Esophagus muscularis mucosa (tissue), 4 donors: ENCODE measurements around the gene TMEM161A.

Source experiments
- EP300 ChIP-seq: sonication (generic); formaldehyde crosslinking; IDR thresholded peaks from one replicate; pipeline ENCODE4 v1.6.1; 2017; ENCODE audit warnings: antibody characterized with exemption
- POLR2A ChIP-seq: fragments of 450-650 bp; IDR thresholded peaks from one replicate; pipeline ENCODE4 v1.6.1; 2017; ENCODE audit warnings: antibody characterized with exemption, moderate library complexity, mild to moderate bottlenecking, low read depth
- POLR2AphosphoS5 ChIP-seq, 2 donors: sonication (generic); formaldehyde crosslinking; IDR thresholded peaks; one replicate each; pipeline ENCODE4 v1.6.1; 2017; ENCODE audit warnings: antibody characterized with exemption in 2 of 2
- TF ChIP-seq, protein P1 (sequence below), 3 experiments: fragments of 200-600 bp in 2 of 3; fragments of 450-650 bp in 1 of 3; sonication (generic) in 2 of 3; IDR thresholded peaks; one replicate each; pipeline ENCODE4 v1.5.1; 2017 to 2019; ENCODE audit warnings: antibody characterized with exemption in 3 of 3, mild to moderate bottlenecking in 2 of 3, moderate library complexity in 1 of 3

DNA sequence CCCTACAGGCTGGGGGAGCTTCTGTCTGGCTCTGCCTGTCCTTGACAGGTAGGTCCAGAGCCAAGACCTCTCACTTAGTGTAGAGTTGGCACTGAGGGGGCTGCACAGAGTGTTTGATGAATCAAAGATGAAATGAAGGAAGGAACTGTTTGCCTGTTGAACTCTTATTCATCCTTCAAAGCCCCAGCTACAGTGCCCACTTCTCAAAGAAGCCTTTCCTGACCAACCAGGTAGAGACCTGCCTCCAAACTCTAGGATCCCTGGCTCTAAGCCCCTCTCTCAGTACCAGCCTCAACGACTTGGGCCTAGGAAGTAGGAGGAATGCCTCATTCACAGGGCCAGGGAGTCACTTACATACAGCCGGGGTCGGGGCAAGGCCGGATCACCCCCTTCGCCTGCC is 9.1 kb upstream of the TMEM161A start:
- no peak for TF ChIP-seq POLR2AphosphoS5 (IDR thresholded peaks at IDR 0.05)
- TF ChIP-seq, protein P1, sequence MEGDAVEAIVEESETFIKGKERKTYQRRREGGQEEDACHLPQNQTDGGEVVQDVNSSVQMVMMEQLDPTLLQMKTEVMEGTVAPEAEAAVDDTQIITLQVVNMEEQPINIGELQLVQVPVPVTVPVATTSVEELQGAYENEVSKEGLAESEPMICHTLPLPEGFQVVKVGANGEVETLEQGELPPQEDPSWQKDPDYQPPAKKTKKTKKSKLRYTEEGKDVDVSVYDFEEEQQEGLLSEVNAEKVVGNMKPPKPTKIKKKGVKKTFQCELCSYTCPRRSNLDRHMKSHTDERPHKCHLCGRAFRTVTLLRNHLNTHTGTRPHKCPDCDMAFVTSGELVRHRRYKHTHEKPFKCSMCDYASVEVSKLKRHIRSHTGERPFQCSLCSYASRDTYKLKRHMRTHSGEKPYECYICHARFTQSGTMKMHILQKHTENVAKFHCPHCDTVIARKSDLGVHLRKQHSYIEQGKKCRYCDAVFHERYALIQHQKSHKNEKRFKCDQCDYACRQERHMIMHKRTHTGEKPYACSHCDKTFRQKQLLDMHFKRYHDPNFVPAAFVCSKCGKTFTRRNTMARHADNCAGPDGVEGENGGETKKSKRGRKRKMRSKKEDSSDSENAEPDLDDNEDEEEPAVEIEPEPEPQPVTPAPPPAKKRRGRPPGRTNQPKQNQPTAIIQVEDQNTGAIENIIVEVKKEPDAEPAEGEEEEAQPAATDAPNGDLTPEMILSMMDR (IDR thresholded peaks at IDR 0.05), result no peak
- no peak for TF ChIP-seq EP300
- no peak for TF ChIP-seq POLR2A
